ENCODE measurements around the gene SLAMF7.
"Not testable (repeated sequence)": the region's sequence is repeated elsewhere in the genome, so short reads cannot be mapped to it uniquely, and the experiment has no call there.

Gene SLAMF7

GRCh38 chr1:160726498-160727315 lies 12.3 kb upstream of the SLAMF7 start:
- peaks cover 22% of the 10 kb centered on the region for H3K4me1 Mint-ChIP-seq (ENCODE audit: low read depth)
- H3K4me3 Mint-ChIP-seq = no peak overlapping the region
- H3K27ac Mint-ChIP-seq = no peak overlapping the region
- no peaks in the 10 kb centered on the region for H3K36me3 Mint-ChIP-seq (ENCODE audit: low read depth)
- no peaks in the 10 kb centered on the region for H3K9me3 Mint-ChIP-seq
- intact Hi-C loops (cut with micrococcal nuclease) = loop anchor here (1.0 to 5.0 kb wide), 4 partner anchors 42 to 228 kb away; partner anchors contain the start of gene ITLN2
- no peaks in the 10 kb centered on the region for H3K27me3 Mint-ChIP-seq

GRCh38 chr1:160727316-160727640 lies 11.8 kb upstream of the SLAMF7 start:
- intact Hi-C loops (cut with micrococcal nuclease) = loop anchor here (1.0 to 5.0 kb wide), 3 partner anchors 41 to 227 kb away; partner anchors contain the start of gene ITLN2
- Mint-ChIP-seq H3K4me3 (no peak overlapping the region), H3K27me3 (no peaks in the 10 kb centered on the region), H3K36me3 (ENCODE audit: low read depth) (no peaks in the 10 kb centered on the region), H3K4me1 (ENCODE audit: low read depth) (peaks cover 26% of the 10 kb centered on the region), H3K27ac (no peak overlapping the region), H3K9me3 (no peaks in the 10 kb centered on the region)

- H3K4me3 Mint-ChIP-seq; H3K36me3 Mint-ChIP-seq (ENCODE audit: low read depth); H3K27me3 Mint-ChIP-seq; intact Hi-C loops (cut with micrococcal nuclease): not testable (repeated sequence)
- peaks cover 30% of the 10 kb centered on the region for H3K4me1 Mint-ChIP-seq (ENCODE audit: low read depth)
- H3K27ac Mint-ChIP-seq = peak overlapping the region; percentile 0
- H3K9me3 Mint-ChIP-seq = peaks cover 17% of the 10 kb centered on the region
These were observed 7.5 kb upstream of the SLAMF7 start for GRCh38 chr1:160731564-160731963.

GRCh38 chr1:160731990-160732389 lies 7.1 kb upstream of the SLAMF7 start:
- peaks cover 8% of the 10 kb centered on the region for H3K36me3 Mint-ChIP-seq (ENCODE audit: low read depth)
- H3K4me3 Mint-ChIP-seq = no peak overlapping the region
- peaks cover 21% of the 10 kb centered on the region for H3K9me3 Mint-ChIP-seq
- H3K27ac Mint-ChIP-seq = peak overlapping the region; percentile 0
- H3K4me1 Mint-ChIP-seq (ENCODE audit: low read depth) = peaks cover 30% of the 10 kb centered on the region
- no peaks in the 10 kb centered on the region for H3K27me3 Mint-ChIP-seq
- intact Hi-C loops (cut with micrococcal nuclease) = no loop called here

GRCh38 chr1:160733898-160734297 lies 5.1 kb upstream of the SLAMF7 start:
- intact Hi-C loops (cut with micrococcal nuclease) = no loop called here
- H3K9me3 Mint-ChIP-seq = peaks cover 26% of the 10 kb centered on the region
- H3K4me1 Mint-ChIP-seq (ENCODE audit: low read depth) = peaks cover 39% of the 10 kb centered on the region
- peak overlapping the region; percentile 53 for H3K27ac Mint-ChIP-seq
- H3K4me3 Mint-ChIP-seq = no peak overlapping the region
- no peaks in the 10 kb centered on the region for H3K27me3 Mint-ChIP-seq
- peaks cover 11% of the 10 kb centered on the region for H3K36me3 Mint-ChIP-seq (ENCODE audit: low read depth)

GRCh38 chr1:160734301-160734700 lies 4.7 kb upstream of the SLAMF7 start:
- Mint-ChIP-seq H3K27me3 (no peaks in the 10 kb centered on the region), H3K36me3 (ENCODE audit: low read depth) (peaks cover 11% of the 10 kb centered on the region), H3K9me3 (peaks cover 26% of the 10 kb centered on the region), H3K4me3 (no peak overlapping the region), H3K27ac (peak overlapping the region; percentile 53), H3K4me1 (ENCODE audit: low read depth) (peaks cover 43% of the 10 kb centered on the region)
- intact Hi-C loops (cut with micrococcal nuclease) = no loop called here

GRCh38 chr1:160738271-160738670 lies 776 bp upstream of the SLAMF7 start:
- Mint-ChIP-seq H3K36me3 (ENCODE audit: low read depth) (peaks cover 11% of the 10 kb centered on the region), H3K27me3 (no peaks in the 10 kb centered on the region), H3K9me3 (peaks cover 26% of the 10 kb centered on the region), H3K4me1 (ENCODE audit: low read depth) (peaks cover 51% of the 10 kb centered on the region), H3K27ac (no peak overlapping the region), H3K4me3 (no peak overlapping the region)
- intact Hi-C loops (cut with micrococcal nuclease) = no loop called here

GRCh38 chr1:160740133-160740688 lies 1.2 kb downstream of the SLAMF7 start:
- H3K36me3 Mint-ChIP-seq (ENCODE audit: low read depth) = peaks cover 11% of the 10 kb centered on the region
- H3K27ac Mint-ChIP-seq = no peak overlapping the region
- peaks cover 58% of the 10 kb centered on the region for H3K4me1 Mint-ChIP-seq (ENCODE audit: low read depth)

GRCh38 chr1:160741092-160741501 lies 2.0 kb downstream of the SLAMF7 start:
- peaks cover 59% of the 10 kb centered on the region for H3K4me1 Mint-ChIP-seq (ENCODE audit: low read depth)
- H3K36me3 Mint-ChIP-seq (ENCODE audit: low read depth) = peaks cover 11% of the 10 kb centered on the region
- H3K27ac Mint-ChIP-seq = no peak overlapping the region
- H3K9me3 Mint-ChIP-seq = peaks cover 14% of the 10 kb centered on the region
- H3K4me3 Mint-ChIP-seq = peak overlapping the region; percentile 13
- H3K27me3 Mint-ChIP-seq = no peaks in the 10 kb centered on the region
- intact Hi-C loops (cut with micrococcal nuclease) = no loop called here

More at GRCh38 chr1:160740133-160740688, 1.2 kb downstream of the SLAMF7 start:
- intact Hi-C loops (cut with micrococcal nuclease) = no loop called here
- Mint-ChIP-seq H3K9me3 (peaks cover 14% of the 10 kb centered on the region), H3K27me3 (no peaks in the 10 kb centered on the region), H3K4me3 (no peak overlapping the region)

- intact Hi-C loops (cut with micrococcal nuclease) = no loop called here
- Mint-ChIP-seq H3K4me3 (peak overlapping the region; percentile 20), H3K27me3 (no peaks in the 10 kb centered on the region), H3K36me3 (ENCODE audit: low read depth) (peaks cover 5% of the 10 kb centered on the region), H3K4me1 (ENCODE audit: low read depth) (peaks cover 59% of the 10 kb centered on the region), H3K27ac (peak overlapping the region; percentile 24), H3K9me3 (peaks cover 7% of the 10 kb centered on the region)
These were observed 2.7 kb downstream of the SLAMF7 start for GRCh38 chr1:160741612-160742348.

- Mint-ChIP-seq H3K27ac (peak overlapping the region; percentile 24), H3K36me3 (ENCODE audit: low read depth) (no peaks in the 10 kb centered on the region), H3K4me3 (no peak overlapping the region), H3K4me1 (ENCODE audit: low read depth) (peaks cover 59% of the 10 kb centered on the region), H3K9me3 (no peaks in the 10 kb centered on the region), H3K27me3 (no peaks in the 10 kb centered on the region)
- intact Hi-C loops (cut with micrococcal nuclease) = no loop called here
These were observed 3.5 kb downstream of the SLAMF7 start for GRCh38 chr1:160742428-160743127.

GRCh38 chr1:160743266-160743665 lies 4.2 kb downstream of the SLAMF7 start:
- Mint-ChIP-seq H3K27me3 (no peaks in the 10 kb centered on the region), H3K9me3 (no peaks in the 10 kb centered on the region), H3K36me3 (ENCODE audit: low read depth) (no peaks in the 10 kb centered on the region), H3K4me3 (no peak overlapping the region), H3K27ac (peak overlapping the region; percentile 24), H3K4me1 (ENCODE audit: low read depth) (peaks cover 60% of the 10 kb centered on the region)
- intact Hi-C loops (cut with micrococcal nuclease) = no loop called here

GRCh38 chr1:160744199-160744851 lies 5.3 kb downstream of the SLAMF7 start:
- no peaks in the 10 kb centered on the region for H3K9me3 Mint-ChIP-seq
- no peak overlapping the region for H3K4me3 Mint-ChIP-seq
- no peaks in the 10 kb centered on the region for H3K27me3 Mint-ChIP-seq
- peaks cover 61% of the 10 kb centered on the region for H3K4me1 Mint-ChIP-seq (ENCODE audit: low read depth)
- no peaks in the 10 kb centered on the region for H3K36me3 Mint-ChIP-seq (ENCODE audit: low read depth)
- intact Hi-C loops (cut with micrococcal nuclease) = no loop called here
- peak overlapping the region; percentile 69 for H3K27ac Mint-ChIP-seq
